Measurements from ENCODE around the gene CCL4.
A peak's percentile ranks its signal among the peaks of the same experiment; 100 is the strongest.

CCL4 gene

GRCh38 chr17:36144014-36144413, 40.4 kb downstream of the CCL4 start:
- no peak for DNase-seq (ENCODE audit: low spot score)

GRCh38 chr17:36144981-36145729, 41.5 kb downstream of the CCL4 start:
- DNase-seq (ENCODE audit: low spot score), result no peak

- DNase-seq (ENCODE audit: low spot score), result no peak
Measured at GRCh38 chr17:36147601-36148000, 44.0 kb downstream of the CCL4 start.

- peak; percentile 80 for DNase-seq (ENCODE audit: low spot score)
Measured at GRCh38 chr17:36148559-36149295, 45.1 kb downstream of the CCL4 start.

- peak; percentile 30 for DNase-seq (ENCODE audit: low spot score)
Measured at GRCh38 chr17:36149296-36149820, 45.7 kb downstream of the CCL4 start.

- no peak for DNase-seq (ENCODE audit: low spot score)
Measured at GRCh38 chr17:36151891-36152638, 48.4 kb downstream of the CCL4 start.

GRCh38 chr17:36152639-36153120, 49.1 kb downstream of the CCL4 start:
- no peak for DNase-seq (ENCODE audit: low spot score)

- no peak for DNase-seq (ENCODE audit: low spot score)
Measured at GRCh38 chr17:36153895-36154610, 50.4 kb downstream of the CCL4 start.

Data from activated CD4-positive, alpha-beta T cell treated with anti-CD3 and anti-CD28 coated beads, Interleukin-2, Interleukin-4, amounts not matched to agents 100 ng/mL and 50 ng/mL, durations not matched to agents 16 hours and 8 hours (primary cell).